HCT116 (cell line): ENCODE measurements around the gene MRPL45. TPM values are rescaled to one million over a fixed set of nuclear protein-coding genes. Genes with fewer than 3 reads are reported as not detected.

ENCODE experiments used
- ATAC-seq: fragments of 200-7000 bp; cut with Tn5 transposase; 2 replicates; pipeline ENCODE4 v1.9.1; 2020; ENCODE audit warnings: mild to moderate bottlenecking, moderate library complexity
- BruUV-seq: library from RNA; stranded (reverse); fragments of 400-500 nt; replicated peaks from 2 replicates; lab custom pipeline; 2021; lab: Mats Ljungman, UMichigan
- CTCF ChIA-PET: fragments of 300-600 bp; sonication (Branson Sonifier 250); formaldehyde crosslinking; loops from one replicate; lab custom pipeline; 2021; ENCODE audit warnings: antibody characterized with exemption; lab: Charles Lee
- POLR2A ChIA-PET: fragments of 300-600, 350-600 bp; sonication (Branson Sonifier 250); formaldehyde crosslinking; loops from one replicate; lab custom pipeline; 2021; ENCODE audit warnings: antibody characterized with exemption; lab: Charles Lee
- RAD21 ChIA-PET, 2 experiments: fragments of 300-600 bp; sonication (Branson Sonifier 250); formaldehyde crosslinking; loops; one replicate each; lab custom pipeline; 2023; ENCODE audit warnings: low total read pairs in 2 of 2; ENCODE audit not compliant: uncharacterized antibody in 2 of 2, unreplicated experiment in 2 of 2, low non-redundant PET in 1 of 2; lab: Charles Lee
- DNase-seq: peaks from one replicate; pipeline ENCODE4 v3.0.0-alpha.2; 2010; ENCODE audit warnings: low read depth, low spot score
- H2AFZ ChIP-seq: fragments of 200-600 bp; shearing (Covaris generic), sonication (generic); 2 replicates; pipeline ENCODE4 v1.6.1; 2017; ENCODE audit warnings: low read depth, mixed run types, mixed read lengths, antibody characterized with exemption, low read length; ENCODE audit not compliant: poor library complexity, severe bottlenecking
- H3K27ac ChIP-seq: 2 replicates; pipeline ENCODE4 v1.5.1; 2012; ENCODE audit warnings: low read depth, low read length
- H3K27me3 ChIP-seq: fragments of 200-600 bp; sonication (generic); 2 replicates; pipeline ENCODE4 v1.6.1; 2016; ENCODE audit warnings: mixed run types, low read length, mixed read lengths; ENCODE audit not compliant: insufficient read depth
- H3K36me3 ChIP-seq, 2 experiments: fragments of 200-500 bp in 1 of 2; fragments of 200-600 bp in 1 of 2; sonication (Bioruptor generic) in 1 of 2; sonication (generic) in 1 of 2; 2 replicates each; pipeline versions ENCODE4 v1.5.1 to v1.6.1; 2014 to 2016; ENCODE audit warnings: low read length in 2 of 2, inconsistent platforms in 1 of 2, mixed read lengths in 1 of 2, mixed run types in 1 of 2; ENCODE audit not compliant: insufficient read depth in 2 of 2, control insufficient read depth in 1 of 2
- H3K4me1 ChIP-seq, 2 experiments: fragments of 200-600 bp in 1 of 2; sonication (generic) in 1 of 2; 2 replicates each; pipeline versions ENCODE4 v1.5.1 to v1.6.1; 2012 to 2017; ENCODE audit warnings: low read length in 2 of 2, inconsistent platforms in 1 of 2, mild to moderate bottlenecking in 1 of 2, mixed read lengths in 1 of 2, mixed run types in 1 of 2, moderate library complexity in 1 of 2; ENCODE audit not compliant: insufficient read depth in 2 of 2, control insufficient read depth in 1 of 2
- H3K4me2 ChIP-seq: fragments of 200-600 bp; sonication (generic); 2 replicates; pipeline ENCODE4 v1.6.1; 2017; ENCODE audit warnings: mixed run types, low read length, mixed read lengths
- H3K4me3 ChIP-seq, 2 experiments: fragments of 200-600 bp in 1 of 2; sonication (generic) in 1 of 2; replicated peaks in 1 of 2; 2 replicates each; pipeline ENCODE4 v1.5.1; 2011 to 2016; ENCODE audit warnings: low read length in 2 of 2, control low read depth in 1 of 2, low read depth in 1 of 2, mild to moderate bottlenecking in 1 of 2, mixed read lengths in 1 of 2, mixed run types in 1 of 2
- H3K79me2 ChIP-seq: fragments of 200-600 bp; sonication (generic); 2 replicates; pipeline ENCODE4 v1.6.1; 2017; ENCODE audit warnings: mild to moderate bottlenecking, mixed run types, low read length, moderate library complexity, mixed read lengths; ENCODE audit not compliant: insufficient read depth
- H3K9ac ChIP-seq: fragments of 200-600 bp; sonication (generic); 2 replicates; pipeline ENCODE4 v1.6.1; 2016; ENCODE audit warnings: low read length, mixed read lengths
- H3K9me2 ChIP-seq: fragments of 200-600 bp; sonication (generic), shearing (Covaris generic); 2 replicates; pipeline ENCODE4 v1.6.1; 2017; ENCODE audit warnings: mixed run types, mild to moderate bottlenecking, moderate library complexity; ENCODE audit not compliant: insufficient read depth
- H3K9me3 ChIP-seq, 2 experiments: fragments of 200-500 bp in 1 of 2; fragments of 200-600 bp in 1 of 2; sonication (Bioruptor generic) in 1 of 2; sonication (generic) in 1 of 2; 2 replicates each; pipeline ENCODE4 v1.6.1; 2014 to 2017; ENCODE audit warnings: low read length in 2 of 2, mixed read lengths in 2 of 2, inconsistent platforms in 1 of 2, low read depth in 1 of 2, mild to moderate bottlenecking in 1 of 2, mixed run types in 1 of 2, moderate library complexity in 1 of 2; ENCODE audit not compliant: control insufficient read depth in 1 of 2, insufficient read depth in 1 of 2
- H4K20me1 ChIP-seq: fragments of 200-600 bp; sonication (generic), shearing (Covaris generic); 2 replicates; pipeline ENCODE4 v1.6.1; 2017; ENCODE audit warnings: mixed run types, mild to moderate bottlenecking, moderate library complexity; ENCODE audit not compliant: insufficient read depth
- ATF3 ChIP-seq: IDR thresholded peaks from 2 replicates; pipeline ENCODE4 v1.6.1; 2012
- CTCF ChIP-seq, 3 experiments: fragments of 200-600 bp in 1 of 3; sonication (generic) in 1 of 3; IDR thresholded peaks in 2 of 3; conservative IDR thresholded peaks in 1 of 3; 2 replicates each; pipeline ENCODE4 v1.5.1; 2012 to 2017; ENCODE audit warnings: low read depth in 2 of 3, low read length in 2 of 3, antibody characterized with exemption in 1 of 3, borderline replicate concordance in 1 of 3, control low read depth in 1 of 3, mild to moderate bottlenecking in 1 of 3, mixed read lengths in 1 of 3, mixed run types in 1 of 3, moderate library complexity in 1 of 3; ENCODE audit not compliant: insufficient read depth in 1 of 3
- EZH2 ChIP-seq: fragments of 200-600 bp; sonication (generic); IDR thresholded peaks from 2 replicates; pipeline ENCODE4 v1.6.1; 2017; ENCODE audit warnings: antibody characterized with exemption, mixed run types
- POLR2AphosphoS5 ChIP-seq: IDR thresholded peaks from 2 replicates; pipeline ENCODE4 v1.6.1; 2011; ENCODE audit warnings: mild to moderate bottlenecking, low read depth, low read length, moderate library complexity
- RAD21 ChIP-seq: IDR thresholded peaks from 2 replicates; pipeline ENCODE4 v1.6.1; 2012; ENCODE audit warnings: low read depth, mild to moderate bottlenecking
- SRF ChIP-seq: IDR thresholded peaks from 2 replicates; pipeline ENCODE4 v1.6.1; 2012; ENCODE audit warnings: low read depth
- YY1 ChIP-seq: IDR thresholded peaks from 2 replicates; pipeline ENCODE4 v1.6.1; 2011; ENCODE audit warnings: low read length, low read depth, moderate library complexity, mild to moderate bottlenecking; ENCODE audit not compliant: insufficient replicate concordance; ENCODE audit errors: extremely low read depth
- ZBTB33 ChIP-seq: IDR thresholded peaks from 2 replicates; pipeline ENCODE4 v1.6.1; 2011; ENCODE audit warnings: mild to moderate bottlenecking, low read length, moderate library complexity; ENCODE audit not compliant: insufficient replicate concordance; ENCODE audit errors: extremely low read depth
- intact Hi-C: fragments of 100-400 bp; cut with micrococcal nuclease; formaldehyde crosslinking; loops from 2 replicates; pipeline ENCODE4 v1.10.0; 2022
- total RNA-seq: library from RNA; stranded (reverse); gene quantifications from one replicate; pipeline ENCODE4 v1.2.1, GENCODE V29; 2021; ENCODE audit not compliant: unreplicated experiment

The MRPL45 gene
- total RNA-seq, 1 experiment from 2014 or later: 76.1 TPM

DNA sequence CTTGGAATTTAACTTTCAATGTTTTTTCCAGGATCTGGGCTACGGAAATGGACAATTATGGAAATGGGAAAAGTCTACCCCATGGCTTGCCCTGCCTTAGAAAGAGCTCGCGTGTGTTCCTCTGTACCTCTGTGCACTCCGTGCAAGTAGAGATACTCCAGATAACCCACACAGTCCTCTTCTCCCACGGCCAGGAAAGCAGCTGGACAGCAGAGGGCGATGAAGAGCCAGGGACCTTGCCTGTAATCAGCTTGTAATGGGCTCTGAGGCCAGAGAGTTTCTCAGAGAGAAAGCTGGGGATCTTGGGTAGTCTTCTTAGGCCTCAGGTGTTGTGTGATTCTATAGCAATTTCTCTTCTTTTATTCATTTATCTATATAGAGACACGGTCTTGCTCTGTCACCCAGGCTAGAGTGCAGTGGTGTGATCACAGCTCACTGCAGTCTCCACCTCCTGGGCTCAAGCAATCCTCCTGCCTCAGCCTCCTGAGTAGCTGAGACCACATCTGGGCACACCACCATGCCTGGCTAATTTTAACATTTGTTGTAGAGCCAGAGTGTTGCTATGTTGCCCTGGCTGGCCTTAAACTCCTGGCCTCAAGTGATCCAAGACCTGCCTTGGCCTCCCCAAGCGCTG lies 52.2 kb downstream of the MRPL45 start:
- no peaks in the 10 kb centered on the region for H4K20me1 ChIP-seq
- peaks cover 4 to 32% of the 10 kb centered on the region in 2 experiments; a peak in 3 of 4 replicates for H3K4me1 ChIP-seq
- no TSS peak for BruUV-seq
- H3K9ac ChIP-seq: no peak overlapping the region
- RAD21 ChIA-PET: interaction anchor here (1.0 to 1.5 kb wide), 3 partner anchors 54 to 65 kb away, joined by 5 to 16 read pairs (median 5); no protein-coding TSS in a partner anchor
- H3K4me3 ChIP-seq: no peak overlapping the region
- H3K27ac ChIP-seq: no peak overlapping the region
- no peak overlapping the region for H2AFZ ChIP-seq
- H3K27me3 ChIP-seq: no peaks in the 10 kb centered on the region
- no peak overlapping the region for H3K4me2 ChIP-seq
- DNase-seq (peak; percentile 56), ATAC-seq (peak; percentile 66)
- intact Hi-C loops: loop anchor here (1.0 to 2.0 kb wide), 2 partner anchors 65 to 318 kb away; no protein-coding TSS in a partner anchor
- H3K79me2 ChIP-seq: peaks cover 15% of the 10 kb centered on the region
- TF ChIP-seq POLR2AphosphoS5 (0 out of 2 replicates have a peak, but pooled peaks have one; percentile 25), ZBTB33 (no peak), SRF (no peak), ATF3 (no peak), RAD21 (peak; percentile 82), EZH2 (no peak), YY1 (peak; percentile 57), CTCF (IDR thresholded peaks at IDR 0.05 in 2 of 3, conservative IDR thresholded peaks at IDR 0.05 in 1 of 3; ENCODE audit: borderline replicate concordance in 1 of 3, insufficient read depth in 1 of 3, low read depth in 2 of 3, low read length in 2 of 3) (peak; percentile 83 to 99 (median 90))
- POLR2A ChIA-PET: interaction anchor here (2.0 kb wide), 1 partner anchor 65 kb away, joined by 13 read pairs; no protein-coding TSS in a partner anchor
- H3K9me2 ChIP-seq: no peaks in the 10 kb centered on the region
- H3K9me3 ChIP-seq: no peaks in the 10 kb centered on the region
- H3K36me3 ChIP-seq: no peaks in the 10 kb centered on the region
- CTCF ChIA-PET: interaction anchor here (0.6 to 3.9 kb wide), 26 partner anchors 8 to 318 kb away, joined by 3 to 65 read pairs (median 4); no protein-coding TSS in a partner anchor
